GM03348 (cell line): Measurements from ENCODE around the gene REXO5.
A peak's percentile ranks its signal among the peaks of the same experiment; 100 is the strongest.
"Not testable (repeated sequence)": the region's sequence is repeated elsewhere in the genome, so short reads cannot be mapped to it uniquely, and the experiment has no call there.

Source experiments
- DNase-seq: peaks from one replicate; pipeline ENCODE4 v3.0.0; 2012; ENCODE audit warnings: low spot score

The REXO5 gene

GRCh38 chr16:20850981-20851380, 44.7 kb downstream of the REXO5 start:
- DNase-seq, result no peak

- DNase-seq, result peak; percentile 85
These were observed 45.3 kb downstream of the REXO5 start for GRCh38 chr16:20851601-20852000.

GRCh38 chr16:20853143-20853542, 46.8 kb downstream of the REXO5 start:
- no peak for DNase-seq

GRCh38 chr16:20853981-20854620, 47.8 kb downstream of the REXO5 start:
- DNase-seq, result no peak

GRCh38 chr16:20854963-20855362, 48.6 kb downstream of the REXO5 start:
- DNase-seq, result no peak

GRCh38 chr16:20857281-20857680, 51.0 kb downstream of the REXO5 start:
- no peak for DNase-seq

- no peak for DNase-seq
These were observed 52.9 kb downstream of the REXO5 start for GRCh38 chr16:20859229-20859628.

GRCh38 chr16:20859699-20860098, 53.4 kb downstream of the REXO5 start:
- DNase-seq, result no peak

- no peak for DNase-seq
These were observed 54.0 kb downstream of the REXO5 start for GRCh38 chr16:20860361-20860760.

GRCh38 chr16:20860995-20861394, 54.7 kb downstream of the REXO5 start:
- DNase-seq, result not testable (repeated sequence)

GRCh38 chr16:20862162-20862960, 56.0 kb downstream of the REXO5 start:
- DNase-seq, result no peak

- DNase-seq, result not testable (repeated sequence)
These were observed 58.0 kb downstream of the REXO5 start for GRCh38 chr16:20864376-20864775.

- DNase-seq, result no peak
These were observed 59.2 kb downstream of the REXO5 start for GRCh38 chr16:20865420-20866131.

GRCh38 chr16:20866145-20866772, 59.9 kb downstream of the REXO5 start:
- peak; percentile 71 for DNase-seq

- DNase-seq, result no peak
These were observed 60.5 kb downstream of the REXO5 start for GRCh38 chr16:20866801-20867200.

GRCh38 chr16:20867585-20867984, 61.3 kb downstream of the REXO5 start:
- peak; percentile 36 for DNase-seq

- DNase-seq, result peak; percentile 83
These were observed 62.6 kb downstream of the REXO5 start for GRCh38 chr16:20868890-20869289.

- DNase-seq, result no peak
These were observed 63.9 kb downstream of the REXO5 start for GRCh38 chr16:20870122-20870820.

- DNase-seq, result no peak
These were observed 64.9 kb downstream of the REXO5 start for GRCh38 chr16:20871258-20871657.

- DNase-seq, result no peak
These were observed 65.9 kb downstream of the REXO5 start for GRCh38 chr16:20871941-20872815.

- DNase-seq, result no peak
These were observed 67.0 kb downstream of the REXO5 start for GRCh38 chr16:20873331-20873730.
